CD14-positive monocyte (primary cell): ENCODE measurements around the gene UST. TPM values are rescaled to one million over a fixed set of nuclear protein-coding genes. Genes with fewer than 3 reads are reported as not detected.

Experiments used
- DNase-seq, 3 donors: peaks; one replicate each; pipeline ENCODE4 v3.0.0-alpha.2; 2011 to 2022
- H2AFZ ChIP-seq: 2 replicates; pipeline ENCODE4 v1.6.0; 2012; ENCODE audit warnings: mild to moderate bottlenecking, low read depth, low read length, inconsistent platforms; ENCODE audit not compliant: insufficient read depth, poor library complexity, severe bottlenecking
- H3K27ac ChIP-seq, 2 donors: 1 replicate in 1 of 2; 2 replicates in 1 of 2; pipeline ENCODE4 v1.5.1; 2012 to 2013; ENCODE audit warnings: low read length in 2 of 2, control low read depth in 1 of 2, inconsistent platforms in 1 of 2, low read depth in 1 of 2, mild to moderate bottlenecking in 1 of 2
- H3K27me3 ChIP-seq, 2 donors: one replicate each; pipeline versions ENCODE4 v1.6.0 to v1.6.1; 2011 to 2013; ENCODE audit warnings: low read length in 2 of 2; ENCODE audit not compliant: control insufficient read depth in 2 of 2, insufficient read depth in 2 of 2
- H3K36me3 ChIP-seq, 2 donors: replicated peaks in 1 of 2; 1 replicate in 1 of 2; 2 replicates in 1 of 2; pipeline versions ENCODE4 v1.5.1 to v1.6.1; 2012 to 2013; ENCODE audit warnings: low read length in 2 of 2, control low read depth in 1 of 2, inconsistent platforms in 1 of 2, mild to moderate bottlenecking in 1 of 2; ENCODE audit not compliant: insufficient read depth in 2 of 2, control insufficient read depth in 1 of 2
- H3K4me1 ChIP-seq, 2 donors: 1 replicate in 1 of 2; 2 replicates in 1 of 2; pipeline versions ENCODE4 v1.5.1 to v1.6.1; 2012 to 2013; ENCODE audit warnings: low read length in 2 of 2, control low read depth in 1 of 2, inconsistent platforms in 1 of 2, mild to moderate bottlenecking in 1 of 2, moderate library complexity in 1 of 2; ENCODE audit not compliant: insufficient read depth in 2 of 2, control insufficient read depth in 1 of 2
- H3K4me2 ChIP-seq: replicated peaks from 2 replicates; pipeline ENCODE3; 2012; ENCODE audit warnings: low read length, moderate library complexity, mild to moderate bottlenecking; ENCODE audit not compliant: poor library complexity, severe bottlenecking; ENCODE audit errors: extremely low read depth
- H3K4me3 ChIP-seq, 3 experiments: fragments of 200-600 bp in 1 of 3; sonication (generic) in 1 of 3; replicated peaks in 1 of 3; 1 replicate in 2 of 3; 2 replicates in 1 of 3; pipeline ENCODE4 v1.5.1; 2011 to 2013; ENCODE audit warnings: low read length in 3 of 3, mild to moderate bottlenecking in 3 of 3, control low read depth in 2 of 3, low read depth in 2 of 3, inconsistent platforms in 1 of 3, moderate library complexity in 1 of 3
- H3K79me2 ChIP-seq: 2 replicates; pipeline ENCODE4 v1.6.0; 2012; ENCODE audit warnings: mild to moderate bottlenecking, control low read depth, inconsistent platforms, low read length, moderate library complexity; ENCODE audit not compliant: insufficient read depth
- H3K9ac ChIP-seq: 2 replicates; pipeline ENCODE4 v1.6.0; 2017; ENCODE audit warnings: low read length, mild to moderate bottlenecking; ENCODE audit not compliant: insufficient read depth, poor library complexity, severe bottlenecking
- H3K9me3 ChIP-seq, 2 donors: replicated peaks in 1 of 2; 1 replicate in 1 of 2; 2 replicates in 1 of 2; pipeline versions ENCODE4 v1.5.1 to v1.6.1; 2012 to 2013; ENCODE audit warnings: low read length in 2 of 2, control low read depth in 1 of 2; ENCODE audit not compliant: control insufficient read depth in 1 of 2, insufficient read depth in 1 of 2
- H4K20me1 ChIP-seq: 2 replicates; pipeline ENCODE4 v1.6.0; 2012; ENCODE audit warnings: mild to moderate bottlenecking, low read length, control low read depth, moderate library complexity; ENCODE audit not compliant: insufficient read depth
- H3K27ac Mint-ChIP-seq, 7 donors: one replicate each; pipeline ENCODE4 v1.8.0; 2020; ENCODE audit warnings: mild to moderate bottlenecking in 7 of 7, mixed read lengths in 7 of 7, moderate library complexity in 6 of 7, inconsistent platforms in 2 of 7
- H3K27me3 Mint-ChIP-seq, 3 donors: one replicate each; pipeline ENCODE4 v1.8.0; 2021 to 2022; ENCODE audit warnings: low read depth in 3 of 3, mild to moderate bottlenecking in 3 of 3, mixed read lengths in 3 of 3, moderate library complexity in 3 of 3, inconsistent platforms in 1 of 3
- H3K36me3 Mint-ChIP-seq, 2 donors: one replicate each; pipeline ENCODE4 v1.8.0; 2020; ENCODE audit warnings: mixed read lengths in 2 of 2, inconsistent platforms in 1 of 2, mild to moderate bottlenecking in 1 of 2
- H3K4me1 Mint-ChIP-seq: one replicate; pipeline ENCODE4 v1.8.0; 2020; ENCODE audit warnings: mild to moderate bottlenecking, mixed read lengths
- H3K4me3 Mint-ChIP-seq, 2 donors: one replicate each; pipeline ENCODE4 v1.8.0; 2020; ENCODE audit warnings: mild to moderate bottlenecking in 2 of 2, mixed read lengths in 2 of 2, moderate library complexity in 1 of 2
- H3K9me3 Mint-ChIP-seq, 7 donors: one replicate each; pipeline ENCODE4 v1.8.0; 2020 to 2022; ENCODE audit warnings: mixed read lengths in 7 of 7, mild to moderate bottlenecking in 6 of 7, moderate library complexity in 6 of 7, inconsistent platforms in 2 of 7
- WGBS: methylation state at CpG from one replicate; pipeline ENCODE4 v1.1.5; 2013; ENCODE audit warnings: missing lambda C conversion rate; ENCODE audit not compliant: insufficient coverage; 5-methylcytosine and 5-hydroxymethylcytosine counted together
- intact Hi-C, 2 donors: fragments of 100-400 bp; cut with micrococcal nuclease; formaldehyde crosslinking; loops; one replicate each; pipeline versions ENCODE4 v1.15.0 to v1.15.1; 2023
- polyA plus RNA-seq, 3 donors: library from polyadenylated mRNA; depleted of rRNA in 1 of 3; unstranded in 2 of 3; stranded (reverse) in 1 of 3; fragments of 300-500 nt in 2 of 3; fragments of >200 nt in 1 of 3; fragmentation: Illumina TruSeq in 2 of 3; gene quantifications; 1 replicate in 2 of 3; 2 replicates in 1 of 3; pipeline ENCODE4 v1.2.3, GENCODE V29; 2012 to 2021
- TF ChIP-seq, protein P1 (sequence below): fragments of 200-600 bp; IDR thresholded peaks from one replicate; pipeline ENCODE4 v1.8.0; 2022; ENCODE audit warnings: antibody characterized with exemption, mild to moderate bottlenecking

Gene UST
- polyA plus RNA-seq, 3 donors: 0.33 to 0.53 (median 0.48) TPM

DNA sequence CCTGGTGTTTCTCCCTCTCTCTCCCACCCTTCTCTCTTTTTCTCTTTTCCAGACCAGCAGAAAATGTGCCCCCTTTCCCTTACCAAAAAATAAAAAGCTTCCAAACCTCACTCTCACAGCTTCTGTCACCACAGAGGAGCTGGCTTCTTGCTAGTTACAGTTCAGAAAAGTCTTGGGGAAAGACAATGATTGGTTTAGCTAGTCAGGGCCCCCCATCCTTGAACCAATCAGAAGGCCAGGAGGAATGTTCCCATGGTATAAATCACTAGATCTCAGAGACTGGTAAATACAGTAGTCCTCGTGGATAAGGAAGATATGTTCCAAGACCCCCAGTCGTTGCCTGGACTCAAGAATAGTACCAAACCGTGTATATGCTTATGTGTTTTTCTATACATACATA, 339.5 kb downstream of the UST start:
- Histone ChIP-seq H3K9me3 (no peaks in the 10 kb centered on the region), H3K79me2 (no peaks in the 10 kb centered on the region), H3K9ac (no peak overlapping the region), H2AFZ (no peak overlapping the region), H3K4me3 (no peak overlapping the region), H3K36me3 (no peaks in the 10 kb centered on the region), H3K27ac (no peak overlapping the region), H3K27me3 (no peaks in the 10 kb centered on the region), H3K4me2 (no peak overlapping the region), H3K4me1 (peaks cover 0 to under 1% of the 10 kb centered on the region in 2 donors), H4K20me1 (no peaks in the 10 kb centered on the region)
- WGBS: no CpG with 5 or more reads among the region's 3 CpGs
- intact Hi-C loops: loop anchor here in 1 of 2 donors (10.0 kb wide), 1 partner anchor 88 kb away; no protein-coding TSS in a partner anchor
- DNase-seq: no peak
- H3K4me3 Mint-ChIP-seq: no peak overlapping the region
- peaks cover 9% of the 10 kb centered on the region for H3K4me1 Mint-ChIP-seq
- H3K36me3 Mint-ChIP-seq: no peaks in the 10 kb centered on the region
- H3K27me3 Mint-ChIP-seq: peaks cover 0 to 4% (median 1%) of the 10 kb centered on the region in 3 donors
- no peaks in the 10 kb centered on the region for H3K9me3 Mint-ChIP-seq
- no peak overlapping the region for H3K27ac Mint-ChIP-seq
- TF ChIP-seq, protein P1, sequence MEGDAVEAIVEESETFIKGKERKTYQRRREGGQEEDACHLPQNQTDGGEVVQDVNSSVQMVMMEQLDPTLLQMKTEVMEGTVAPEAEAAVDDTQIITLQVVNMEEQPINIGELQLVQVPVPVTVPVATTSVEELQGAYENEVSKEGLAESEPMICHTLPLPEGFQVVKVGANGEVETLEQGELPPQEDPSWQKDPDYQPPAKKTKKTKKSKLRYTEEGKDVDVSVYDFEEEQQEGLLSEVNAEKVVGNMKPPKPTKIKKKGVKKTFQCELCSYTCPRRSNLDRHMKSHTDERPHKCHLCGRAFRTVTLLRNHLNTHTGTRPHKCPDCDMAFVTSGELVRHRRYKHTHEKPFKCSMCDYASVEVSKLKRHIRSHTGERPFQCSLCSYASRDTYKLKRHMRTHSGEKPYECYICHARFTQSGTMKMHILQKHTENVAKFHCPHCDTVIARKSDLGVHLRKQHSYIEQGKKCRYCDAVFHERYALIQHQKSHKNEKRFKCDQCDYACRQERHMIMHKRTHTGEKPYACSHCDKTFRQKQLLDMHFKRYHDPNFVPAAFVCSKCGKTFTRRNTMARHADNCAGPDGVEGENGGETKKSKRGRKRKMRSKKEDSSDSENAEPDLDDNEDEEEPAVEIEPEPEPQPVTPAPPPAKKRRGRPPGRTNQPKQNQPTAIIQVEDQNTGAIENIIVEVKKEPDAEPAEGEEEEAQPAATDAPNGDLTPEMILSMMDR: no peak

DNA sequence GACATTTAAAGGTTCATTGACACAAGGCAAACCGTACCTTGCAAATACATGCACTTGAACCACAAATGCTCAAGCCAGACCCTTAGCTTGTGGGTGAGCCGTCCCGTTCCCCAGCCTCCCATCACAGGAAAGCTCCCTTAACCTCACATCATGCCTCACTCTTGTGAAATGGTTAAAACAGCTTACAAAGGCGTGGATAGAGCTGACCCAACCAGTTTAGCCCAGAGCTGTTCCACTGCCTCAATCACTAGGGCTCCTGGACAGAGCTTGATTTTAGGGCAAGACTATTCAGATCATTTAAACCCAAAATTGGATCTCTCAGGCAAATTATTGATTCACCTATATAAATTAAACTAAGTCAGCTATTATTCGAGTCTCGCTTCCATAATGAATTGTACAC, 341.1 kb downstream of the UST start:
- 95% methylated on average over 4 of the region's 6 CpGs for WGBS
- Histone ChIP-seq H3K9ac (no peak overlapping the region), H3K4me1 (no peaks in the 10 kb centered on the region), H2AFZ (no peak overlapping the region), H3K4me3 (no peak overlapping the region), H3K4me2 (no peak overlapping the region), H3K27ac (no peak overlapping the region), H4K20me1 (no peaks in the 10 kb centered on the region), H3K9me3 (no peaks in the 10 kb centered on the region), H3K36me3 (no peaks in the 10 kb centered on the region), H3K79me2 (no peaks in the 10 kb centered on the region), H3K27me3 (no peaks in the 10 kb centered on the region)
- DNase-seq: no peak
- intact Hi-C loops: loop anchor here in 1 of 2 donors (10.0 kb wide), 1 partner anchor 87 kb away; no protein-coding TSS in a partner anchor
- no peak overlapping the region for H3K4me3 Mint-ChIP-seq
- TF ChIP-seq, protein P1: no peak
- no peaks in the 10 kb centered on the region for H3K36me3 Mint-ChIP-seq
- peaks cover 0 to 4% (median 1%) of the 10 kb centered on the region in 3 donors for H3K27me3 Mint-ChIP-seq
- H3K4me1 Mint-ChIP-seq: peaks cover 2% of the 10 kb centered on the region
- no peak overlapping the region for H3K27ac Mint-ChIP-seq
- H3K9me3 Mint-ChIP-seq: no peaks in the 10 kb centered on the region
